GM19324 (cell line): ENCODE measurements around the gene CDH23.

Source experiments
- ATAC-seq: cut with Tn5 transposase; IDR thresholded peaks from one replicate; pipeline ENCODE4 v1.9.1; 2021; ENCODE audit warnings: mild to moderate bottlenecking, moderate library complexity; ENCODE audit not compliant: unreplicated experiment, low FRiP score

CDH23 gene

DNA sequence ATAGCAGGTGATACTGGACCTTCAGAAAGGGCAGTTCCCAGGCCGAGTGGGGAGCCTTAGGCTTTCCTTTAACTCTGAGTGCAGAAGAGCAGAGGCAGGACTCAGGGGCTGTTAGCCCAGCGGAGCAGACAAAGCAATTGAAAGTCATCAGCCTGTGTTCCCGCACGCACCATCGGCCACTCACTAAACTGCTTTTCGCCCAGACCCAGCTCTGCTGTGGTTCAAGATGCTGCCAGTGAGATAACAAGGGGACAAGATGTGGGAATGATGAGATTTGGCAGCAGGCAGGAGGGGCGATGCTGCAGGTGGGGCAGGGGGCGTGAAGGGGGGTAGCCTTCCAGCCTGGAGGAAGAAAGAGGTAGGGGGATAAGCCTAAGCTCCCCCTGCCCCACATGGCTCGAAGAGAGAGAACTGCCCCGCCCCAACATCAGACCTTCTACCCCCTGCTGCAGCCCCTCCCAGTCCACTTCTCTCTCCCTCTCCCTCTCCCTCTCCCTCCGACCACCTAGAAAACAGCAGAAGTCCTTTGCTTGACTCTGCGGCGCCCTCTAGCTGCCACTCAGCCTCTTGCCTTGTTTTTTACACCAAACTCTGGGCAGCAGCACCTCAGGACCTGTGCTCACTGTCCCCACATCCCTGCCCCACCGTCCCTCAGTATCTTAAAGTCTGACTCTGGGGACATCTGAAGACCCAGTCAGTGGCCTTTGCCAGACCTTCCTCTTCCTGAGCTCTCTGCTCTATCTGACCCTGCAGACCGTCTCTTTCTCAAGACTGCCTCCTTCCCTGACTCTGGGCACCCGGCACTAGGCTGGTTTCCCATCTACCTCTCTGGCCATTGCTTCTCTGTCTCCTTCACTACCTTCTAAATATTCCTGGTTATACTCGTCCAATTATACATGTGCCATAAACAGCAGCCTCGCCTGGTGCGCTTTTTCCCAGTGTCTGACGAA, 212.4 kb downstream of the CDH23 start:
- ATAC-seq: no peak

DNA sequence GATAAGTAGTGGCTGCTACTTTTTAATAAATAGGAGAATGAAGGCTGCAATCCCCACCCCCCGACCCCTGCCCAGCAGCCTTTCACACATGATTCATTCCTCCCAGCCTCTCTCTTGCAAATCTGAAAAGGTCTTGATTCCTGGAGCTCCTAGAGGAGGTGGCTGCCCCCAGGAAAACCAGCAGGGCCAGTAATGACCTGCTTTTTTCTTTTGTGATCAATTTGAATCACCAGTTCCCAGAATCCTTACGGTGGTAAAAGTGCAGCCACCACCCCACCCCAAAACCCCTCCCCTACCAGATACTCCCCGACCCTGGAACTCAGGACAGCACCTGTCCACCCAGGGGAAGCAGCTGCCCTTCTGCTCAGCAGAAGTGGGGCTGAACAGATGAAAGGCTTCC, 213.9 kb downstream of the CDH23 start:
- no peak for ATAC-seq

DNA sequence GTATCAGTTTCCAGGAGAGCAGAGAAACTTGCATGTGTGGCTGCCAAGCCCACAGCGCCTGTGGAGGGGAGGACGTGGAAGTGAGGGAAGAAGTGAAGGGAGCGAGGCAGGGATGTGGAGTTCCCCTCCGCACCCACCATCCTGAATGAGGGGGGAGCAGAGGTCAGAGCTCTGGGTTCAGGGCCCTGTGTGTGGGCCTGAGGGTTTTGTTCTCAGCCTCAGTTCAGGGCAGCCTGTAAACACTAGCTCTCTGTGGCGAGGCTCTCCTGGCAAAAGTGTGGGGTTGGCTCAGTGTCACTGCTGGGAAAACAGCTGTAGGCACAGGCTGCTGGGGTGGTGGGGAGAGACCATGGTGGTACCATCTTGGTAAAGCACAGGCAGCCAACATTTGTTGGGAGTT, 214.4 kb downstream of the CDH23 start:
- ATAC-seq: no peak

GRCh38 chr10:71611709-71612422, 215.1 kb downstream of the CDH23 start:
- ATAC-seq: no peak

DNA sequence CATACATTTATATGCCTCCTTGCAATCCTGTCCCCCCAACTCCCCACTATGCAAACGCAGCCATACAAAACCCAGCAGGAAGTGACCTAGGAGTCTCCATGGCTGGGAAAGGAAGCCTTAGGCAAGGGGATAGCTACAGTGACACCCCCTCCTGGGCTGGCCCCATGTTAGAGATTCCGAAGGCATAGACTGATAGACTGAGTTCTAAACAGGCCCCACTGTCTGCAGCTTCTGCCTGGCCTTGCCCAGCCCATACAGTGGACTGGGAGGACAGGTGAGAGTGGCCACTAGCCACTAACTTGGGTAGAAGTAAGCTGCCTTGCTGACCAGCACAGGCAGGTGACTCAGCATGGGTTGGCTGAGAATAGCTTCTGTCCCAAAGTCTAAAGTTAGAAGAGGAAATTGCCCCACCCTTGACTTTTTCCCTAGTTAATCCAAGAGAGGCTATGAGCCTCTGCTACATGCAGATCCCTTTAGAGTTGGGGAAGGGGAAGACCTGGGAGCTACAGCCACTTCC, 216.6 kb downstream of the CDH23 start:
- ATAC-seq: no peak

GRCh38 chr10:71613877-71614276, 217.2 kb downstream of the CDH23 start:
- ATAC-seq: no peak

- ATAC-seq: no peak
Observed at GRCh38 chr10:71614946-71615345, 218.2 kb downstream of the CDH23 start.

GRCh38 chr10:71615538-71616329, 219.0 kb downstream of the CDH23 start:
- no peak for ATAC-seq

GRCh38 chr10:71616817-71617654, 220.3 kb downstream of the CDH23 start:
- no peak for ATAC-seq

DNA sequence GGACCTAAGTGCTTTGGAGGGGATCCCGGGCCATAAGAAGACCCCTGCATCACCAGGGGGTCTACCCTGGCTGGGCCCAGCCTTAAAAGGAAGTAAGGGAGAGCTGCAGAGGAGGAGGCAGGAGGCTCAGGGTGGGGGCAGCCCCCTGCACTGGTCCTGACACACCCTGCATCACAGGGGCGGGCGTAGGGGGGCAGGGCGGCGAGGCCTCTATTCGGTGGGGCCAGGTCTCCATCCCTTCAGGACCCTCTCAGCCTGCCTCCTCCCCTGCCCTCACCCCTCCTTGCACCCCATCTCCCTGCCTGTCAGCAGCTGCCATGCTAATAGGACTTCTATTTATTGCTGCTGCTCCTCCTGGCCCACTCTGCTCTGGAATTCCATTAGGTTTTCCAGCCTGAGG, 221.5 kb downstream of the CDH23 start:
- ATAC-seq: no peak

DNA sequence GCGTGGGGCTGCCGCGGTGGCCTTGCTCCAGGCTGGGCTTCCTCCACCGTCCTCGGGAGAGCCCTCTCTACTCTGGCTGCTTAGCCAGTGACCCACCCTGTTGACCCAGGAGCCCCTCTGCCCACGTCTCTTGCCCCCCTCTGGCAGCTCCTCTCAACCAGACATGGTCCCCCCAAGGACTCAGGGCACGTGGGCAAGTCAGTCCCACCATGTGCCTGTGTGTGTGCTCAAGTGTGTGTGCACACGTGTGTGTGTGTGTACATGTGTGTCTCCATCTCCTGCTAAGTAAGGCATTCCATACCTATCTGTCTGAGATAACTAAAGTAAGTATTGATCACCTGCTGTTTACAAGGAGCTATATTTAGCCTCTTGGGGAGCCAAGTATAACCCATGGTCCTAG, 221.9 kb downstream of the CDH23 start:
- no peak for ATAC-seq

DNA sequence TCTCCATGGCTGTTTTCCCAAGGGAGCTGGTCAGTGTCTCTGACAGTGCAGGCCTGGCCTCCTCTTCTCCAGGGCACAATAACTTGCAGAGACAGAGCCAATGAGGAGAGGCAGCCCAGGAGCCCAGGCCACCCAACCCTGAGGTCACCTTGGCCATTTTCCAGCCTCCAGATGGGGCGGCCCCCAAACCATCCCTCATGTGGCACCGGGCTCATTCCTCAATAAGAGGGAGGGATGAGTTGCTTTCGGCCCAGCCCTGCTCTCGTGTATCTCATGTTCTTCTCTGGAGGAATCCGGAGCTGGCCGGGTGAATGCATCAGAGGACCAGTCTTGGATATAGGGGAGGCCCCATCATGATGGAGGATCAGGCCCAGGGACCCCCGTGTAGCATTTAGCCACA, 223.9 kb downstream of the CDH23 start:
- ATAC-seq: no peak

DNA sequence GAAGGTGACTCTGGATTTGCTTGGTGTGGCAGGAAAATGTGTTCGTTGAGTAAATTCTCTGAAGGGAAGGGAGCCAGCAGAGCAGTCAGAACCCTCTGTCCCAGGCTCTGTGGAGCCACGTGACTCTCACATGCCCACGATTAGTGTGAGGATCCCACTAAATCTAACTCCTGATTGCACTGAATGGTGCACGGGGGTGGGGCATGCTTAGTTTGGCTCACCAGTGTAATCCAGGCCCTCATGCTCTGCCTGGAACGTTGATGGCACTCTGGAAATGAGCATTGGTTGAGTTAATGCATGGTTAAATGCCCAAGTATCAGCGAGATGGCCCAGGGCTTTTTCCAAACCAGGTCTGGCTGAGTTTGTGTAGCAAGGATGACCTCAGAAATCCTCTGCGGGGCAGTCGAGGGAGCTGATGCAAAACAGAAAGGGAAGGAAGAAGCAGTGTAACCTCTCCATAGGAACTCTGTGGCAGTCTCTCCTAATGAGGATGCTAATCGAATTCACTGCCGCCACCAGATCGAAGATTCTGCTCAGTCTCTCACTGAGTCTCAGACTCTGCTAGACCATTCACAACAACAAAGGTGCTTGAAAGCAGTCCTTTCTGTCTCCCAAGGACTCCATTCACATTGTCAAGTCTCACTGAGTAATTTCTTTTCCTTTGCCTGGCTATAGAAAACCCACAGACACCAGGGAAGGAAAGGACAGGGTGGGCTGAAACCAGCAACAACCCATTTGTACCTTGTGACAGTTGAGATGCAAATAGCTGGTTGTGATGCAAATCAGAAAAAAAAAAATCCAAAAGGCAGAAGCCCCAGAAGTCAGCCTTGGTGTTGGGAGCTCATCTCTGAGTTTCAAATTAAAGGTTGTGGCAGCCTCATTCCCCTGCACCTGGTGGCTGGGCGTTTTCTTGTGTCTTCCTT, 224.8 kb downstream of the CDH23 start:
- ATAC-seq: no peak

- no peak for ATAC-seq
Observed at GRCh38 chr10:71622154-71622526, 225.4 kb downstream of the CDH23 start.

DNA sequence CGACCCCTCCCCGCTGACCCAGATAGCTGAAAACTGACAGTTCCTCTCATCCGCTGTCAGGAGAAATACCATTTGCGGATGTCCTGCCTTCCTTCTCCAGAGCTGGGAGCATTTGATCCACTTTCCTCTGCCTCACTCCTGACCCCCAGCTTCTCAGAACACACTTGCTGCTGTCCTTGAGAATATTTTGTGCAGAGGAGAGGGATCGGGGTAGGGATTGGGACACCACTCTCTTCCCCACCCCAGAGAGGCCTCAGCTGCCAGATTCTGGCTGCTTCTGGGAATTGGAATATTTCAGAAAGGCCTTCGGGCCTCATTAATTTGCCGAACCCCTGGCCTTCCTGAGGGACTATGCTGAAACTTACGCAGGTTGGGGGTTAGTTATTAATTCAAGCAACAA, 225.9 kb downstream of the CDH23 start:
- no peak for ATAC-seq

- no peak for ATAC-seq
Observed at GRCh38 chr10:71623098-71623985, 226.6 kb downstream of the CDH23 start.

DNA sequence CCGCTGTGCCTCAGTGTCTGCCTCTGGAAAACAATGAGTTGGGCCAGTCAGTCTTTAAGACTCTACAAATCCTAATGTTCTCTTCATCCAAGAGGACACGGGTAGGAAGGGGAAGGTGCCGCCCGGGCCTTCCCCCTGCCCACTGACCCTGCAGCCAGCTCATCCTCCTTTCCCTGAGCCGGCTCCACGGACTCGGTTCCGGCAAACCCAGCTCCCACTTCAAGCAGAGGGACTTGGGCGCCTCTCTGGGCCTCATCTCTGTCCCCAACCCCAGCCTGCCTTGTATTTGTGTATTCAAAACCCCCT, 227.2 kb downstream of the CDH23 start:
- no peak for ATAC-seq
